ENCODE data around the gene DDX60.

The DDX60 gene

DNA sequence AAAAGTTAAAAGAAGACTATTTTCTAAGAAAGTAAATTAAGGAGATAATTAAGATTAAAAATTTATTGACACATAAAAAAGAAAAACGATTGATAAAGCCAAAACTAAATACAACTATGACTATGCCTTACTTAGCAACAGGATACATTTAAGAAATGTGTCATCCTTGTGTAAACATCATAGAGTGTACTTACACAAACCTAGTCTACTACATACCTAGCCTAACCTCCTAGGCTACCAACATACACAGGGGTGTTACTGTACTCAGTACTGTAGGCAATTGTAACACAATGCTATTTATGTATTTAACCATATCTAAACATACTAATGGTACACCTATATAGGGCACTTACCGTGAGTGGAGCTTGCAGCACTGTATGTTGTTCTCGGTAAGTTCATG lies 117.9 kb downstream of the DDX60 start:
- no peak for DNase-seq (ENCODE audit: low spot score)

DNA sequence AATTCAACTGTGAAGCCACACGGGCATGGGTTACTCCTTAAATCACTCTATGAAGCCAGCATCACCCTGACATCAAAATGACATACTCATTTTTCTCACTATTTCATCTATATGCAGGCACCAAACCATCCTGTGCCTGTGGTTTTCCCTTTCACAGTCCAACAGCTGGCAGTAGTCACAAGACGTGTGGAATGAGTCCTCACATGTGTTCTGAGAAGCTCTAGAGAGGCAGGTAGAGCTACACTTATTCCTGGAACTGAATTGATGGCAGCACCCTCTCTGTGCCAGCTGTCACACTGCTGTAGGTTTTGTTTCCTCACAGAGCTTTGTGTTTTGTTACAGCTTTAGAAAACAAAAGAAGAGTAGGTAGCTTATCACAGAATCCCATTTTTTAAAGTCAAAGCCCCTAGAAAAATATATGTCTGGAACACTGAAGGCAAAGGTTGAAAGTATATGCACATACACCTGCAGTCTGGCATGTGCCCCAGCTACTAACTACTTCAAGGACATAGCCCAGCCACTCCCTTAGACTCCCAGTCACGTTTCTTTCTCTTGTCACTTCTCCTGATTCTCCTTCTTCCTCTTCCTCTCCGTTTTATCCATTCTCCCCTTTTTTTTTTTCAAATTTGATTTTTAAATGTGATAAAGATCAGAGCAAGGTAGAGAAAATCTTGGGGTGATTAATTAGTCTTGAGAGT lies 119.1 kb downstream of the DDX60 start:
- DNase-seq (ENCODE audit: low spot score), result no peak

DNA sequence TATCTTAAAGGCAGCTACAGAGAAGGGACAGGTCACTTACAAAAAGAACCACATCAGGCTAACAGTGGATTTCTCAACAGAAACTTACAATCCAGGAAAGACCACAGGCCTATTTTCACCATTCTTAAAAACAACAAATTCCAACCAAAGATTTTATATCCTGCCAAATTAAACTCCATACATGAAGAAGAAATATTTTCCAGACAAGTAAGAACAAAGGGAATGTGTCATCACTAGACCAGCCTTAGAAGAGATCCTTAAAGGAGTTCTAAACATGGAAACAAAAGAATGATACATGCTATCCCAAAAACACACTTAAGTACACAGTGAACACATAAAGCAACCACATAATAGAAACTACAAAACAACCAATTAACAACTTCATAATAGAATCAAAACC lies 120.6 kb downstream of the DDX60 start:
- DNase-seq (ENCODE audit: low spot score), result no peak

DNA sequence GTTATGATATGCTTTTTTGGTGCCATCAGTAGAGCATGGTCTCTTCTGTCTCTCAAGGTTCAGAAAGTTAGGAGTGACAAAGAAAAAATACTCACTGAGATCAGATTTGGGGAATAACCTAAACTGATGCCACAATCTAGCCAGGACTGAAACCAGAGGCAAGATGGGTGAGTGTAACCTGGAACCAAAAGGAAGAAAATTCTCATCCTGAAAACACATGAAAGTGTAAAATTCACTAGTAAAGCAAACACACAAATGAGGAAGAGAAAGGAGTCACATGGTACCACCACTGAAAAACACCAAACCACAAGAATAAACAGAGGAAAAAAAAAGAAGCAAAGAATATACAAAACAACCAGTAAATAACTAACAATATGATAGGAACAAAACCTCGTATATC lies 129.8 kb downstream of the DDX60 start:
- DNase-seq (ENCODE audit: low spot score), result no peak

DNA sequence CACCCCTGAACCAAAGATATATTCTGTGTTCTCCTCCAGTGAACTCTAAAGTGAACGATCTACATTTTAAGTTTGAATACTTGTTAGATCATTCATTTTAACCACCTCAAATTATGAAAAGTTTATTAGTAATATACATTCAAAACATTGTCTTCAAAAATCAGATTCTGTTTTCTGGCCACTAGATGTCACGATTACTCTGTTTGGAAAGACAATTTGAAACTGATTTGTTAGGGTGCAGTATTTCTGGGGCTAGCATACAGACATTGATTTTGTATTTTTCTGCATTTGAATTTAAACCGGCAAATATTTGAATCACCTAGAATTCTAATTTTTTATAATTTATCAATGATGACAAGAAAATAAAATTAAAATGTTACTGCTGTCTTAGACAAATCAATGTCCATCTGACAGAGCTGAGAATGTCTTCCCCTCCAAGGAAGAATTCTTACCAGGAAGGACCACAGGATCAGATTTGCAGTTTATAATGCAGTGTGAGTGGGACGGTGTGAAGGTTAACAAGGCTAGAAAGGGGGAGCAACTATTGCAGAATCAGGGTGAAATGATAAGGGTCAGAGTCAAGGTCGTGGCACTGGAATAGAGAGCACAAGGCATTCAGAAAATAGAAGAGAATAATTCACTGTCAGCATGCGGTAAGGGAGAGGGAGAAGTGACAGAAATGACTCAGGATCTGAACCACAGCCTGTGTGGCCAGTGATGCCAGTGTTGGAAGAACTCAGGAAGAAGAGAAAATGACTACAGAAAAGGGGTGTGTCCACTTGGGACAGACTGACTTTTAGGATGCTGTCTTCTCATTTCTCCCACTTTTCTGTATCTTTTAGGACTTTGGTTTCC lies 134.6 kb downstream of the DDX60 start:
- DNase-seq (ENCODE audit: low spot score), result peak; percentile 41

DNA sequence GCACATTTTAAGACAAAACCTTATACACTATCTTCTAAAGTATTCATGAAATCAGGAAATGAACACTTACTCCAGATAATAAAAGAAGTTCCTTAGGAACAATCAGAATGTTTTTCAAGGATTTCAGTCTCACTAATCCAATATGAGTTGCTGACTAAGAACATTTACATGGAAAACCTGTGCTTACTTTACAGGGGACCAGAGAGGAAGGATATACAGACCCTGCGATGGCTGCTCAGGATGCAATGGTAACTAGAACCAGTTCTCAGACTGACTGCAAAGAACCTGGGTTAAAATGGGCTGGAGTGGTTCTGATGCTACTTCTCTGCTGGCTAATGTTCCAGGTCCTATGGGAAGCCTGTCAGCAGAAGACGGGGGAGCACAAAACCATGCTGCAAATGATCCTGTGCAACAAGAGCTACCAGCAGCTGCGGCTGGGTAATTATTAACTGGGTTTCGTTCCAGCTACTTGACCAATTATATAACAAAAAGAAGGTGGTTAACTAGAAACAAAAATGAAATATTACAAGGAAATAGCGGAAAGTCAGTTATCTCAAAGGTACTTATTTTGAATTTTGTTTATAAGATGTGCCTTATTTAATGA lies 140.9 kb downstream of the DDX60 start:
- no peak for DNase-seq (ENCODE audit: low spot score)

DNA sequence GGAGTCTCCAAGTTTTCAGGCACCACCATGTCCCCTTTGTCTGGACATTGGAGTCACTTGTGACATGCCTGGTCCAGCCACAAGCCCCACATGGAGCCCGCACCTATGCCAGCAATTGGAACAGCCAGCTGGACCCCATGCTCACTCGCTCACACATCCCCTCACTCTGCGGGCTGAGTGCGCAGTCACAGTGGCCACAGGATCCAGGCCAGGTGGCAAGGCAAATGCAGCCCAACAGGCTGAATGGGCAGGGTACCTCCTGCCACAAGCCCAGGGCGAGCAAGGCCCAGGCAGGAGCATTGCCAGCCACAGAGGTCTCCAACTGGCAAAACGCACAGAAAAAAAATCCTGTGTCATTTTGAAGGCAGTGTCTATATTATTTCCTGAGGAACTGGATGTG lies 144.2 kb downstream of the DDX60 start:
- no peak for DNase-seq (ENCODE audit: low spot score)

DNA sequence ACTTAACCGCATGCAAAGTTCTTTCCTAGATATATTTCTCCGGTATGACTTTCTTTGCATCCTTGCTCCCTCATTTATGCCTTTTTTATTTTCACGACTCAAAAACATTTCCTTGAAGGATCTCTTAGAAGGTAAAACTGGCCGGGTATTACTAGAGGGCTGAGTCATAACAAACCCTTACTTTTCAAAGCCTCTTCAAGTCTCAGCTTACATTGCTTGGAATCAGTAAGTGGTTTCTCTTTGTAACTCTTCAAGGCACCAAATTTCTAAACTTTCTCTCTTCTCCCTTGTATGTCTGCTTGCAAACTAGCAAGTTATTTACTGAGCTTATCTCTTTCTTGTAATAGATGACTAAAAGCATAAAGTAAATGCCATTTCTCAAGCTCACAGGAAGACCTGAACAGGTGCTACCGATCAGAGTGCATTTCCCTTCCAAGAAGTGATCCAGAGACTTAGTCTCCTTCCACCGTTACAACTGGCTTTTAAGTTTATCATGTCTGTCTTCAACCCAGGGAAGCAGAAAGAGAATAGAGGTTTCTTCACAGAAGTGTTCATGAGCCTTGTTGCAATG lies 150.8 kb downstream of the DDX60 start:
- no peak for DNase-seq (ENCODE audit: low spot score)

All from GM03348 (cell line).